Mesenteric fat pad (tissue), 1 donor: ENCODE data around the gene ECEL1. TPM values are rescaled to one million over a fixed set of nuclear protein-coding genes. Genes with fewer than 3 reads are reported as not detected.

Experiments
- DNase-seq: peaks from one replicate; pipeline ENCODE4 v3.0.0-alpha.2; 2020; ENCODE audit warnings: low spot score
- total RNA-seq: library from RNA; stranded (reverse); fragmentation: NEBNext Ultra II Directional; extraction: Animal tissue kit (Norgen Biotek cat#: 25700); gene quantifications from one replicate; pipeline ENCODE4 v1.2.1, GENCODE V29; 2021
- donor health status: DM: yes; HTN: yes; CAD: no.

ECEL1 gene
- total RNA-seq, 1 donor from 2014 or later, result 0.35 TPM

GRCh38 chr2:232522623-232523401 lies 35.2 kb upstream of the ECEL1 start:
- no peak for DNase-seq

GRCh38 chr2:232521959-232522622 lies 34.5 kb upstream of the ECEL1 start:
- no peak for DNase-seq

GRCh38 chr2:232521098-232521497 lies 33.5 kb upstream of the ECEL1 start:
- no peak for DNase-seq

- DNase-seq, result no peak
Observed at GRCh38 chr2:232520489-232520888, 32.9 kb upstream of the ECEL1 start.

- no peak for DNase-seq
Observed at GRCh38 chr2:232519581-232520438, 32.2 kb upstream of the ECEL1 start, which contains the start of gene PRSS56. PRSS56 (plus strand) TSS chr2:232520388; CDS start chr2:232520599, 211 bp downstream.

GRCh38 chr2:232518844-232519243 lies 31.2 kb upstream of the ECEL1 start:
- no peak for DNase-seq

- DNase-seq, result no peak
Observed at GRCh38 chr2:232516551-232516950, 28.9 kb upstream of the ECEL1 start.

- DNase-seq, result no peak
Observed at GRCh38 chr2:232515639-232516038, 28.0 kb upstream of the ECEL1 start.

- no peak for DNase-seq
Observed at GRCh38 chr2:232513353-232513752, 25.7 kb upstream of the ECEL1 start.

- DNase-seq, result no peak
Observed at GRCh38 chr2:232512602-232513001, 25.0 kb upstream of the ECEL1 start.

GRCh38 chr2:232511336-232511890 lies 23.8 kb upstream of the ECEL1 start:
- DNase-seq, result no peak

- DNase-seq, result no peak
Observed at GRCh38 chr2:232508251-232508650, 20.6 kb upstream of the ECEL1 start.

GRCh38 chr2:232506709-232507108 lies 19.1 kb upstream of the ECEL1 start:
- DNase-seq, result no peak

GRCh38 chr2:232505856-232506255 lies 18.2 kb upstream of the ECEL1 start:
- DNase-seq, result no peak

GRCh38 chr2:232504438-232504837 lies 16.8 kb upstream of the ECEL1 start:
- no peak for DNase-seq

GRCh38 chr2:232503809-232504323 lies 16.2 kb upstream of the ECEL1 start:
- DNase-seq, result no peak

GRCh38 chr2:232502911-232503808 lies 15.5 kb upstream of the ECEL1 start:
- DNase-seq, result no peak

GRCh38 chr2:232502511-232502910 lies 14.9 kb upstream of the ECEL1 start:
- no peak for DNase-seq

- no peak for DNase-seq
Observed at GRCh38 chr2:232501794-232502390, 14.3 kb upstream of the ECEL1 start.

- DNase-seq, result no peak
Observed at GRCh38 chr2:232501331-232501771, 13.7 kb upstream of the ECEL1 start.
